Activated T-cell treated with anti-CD3 and anti-CD28 coated beads for 1 hour (primary cell): Measurements from ENCODE around the gene CCDC195.
"Not testable (repeated sequence)": the region's sequence is repeated elsewhere in the genome, so short reads cannot be mapped to it uniquely, and the experiment has no call there.

ENCODE experiments used
- DNase-seq: peaks from one replicate; pipeline ENCODE4 v3.0.0-alpha.2; 2020; ENCODE audit warnings: low read depth

The CCDC195 gene

DNA sequence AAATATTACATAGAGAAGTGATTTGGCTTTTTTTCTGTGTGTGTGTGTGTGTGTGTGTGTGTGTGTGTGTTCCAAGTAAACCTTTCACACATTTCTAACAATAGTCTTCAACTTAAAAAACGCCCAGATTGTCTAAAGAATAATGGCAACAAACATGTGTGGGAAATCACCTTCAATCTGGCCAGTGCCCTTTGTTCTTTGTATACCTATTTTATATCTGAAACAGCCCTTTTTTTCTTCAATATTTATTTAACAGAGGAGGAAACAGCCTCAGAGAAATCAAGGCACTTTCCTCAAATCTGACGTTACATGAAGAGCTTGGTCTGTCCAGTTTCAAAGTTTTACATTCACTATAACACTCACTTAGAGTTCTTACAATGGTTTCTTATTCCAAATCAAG, 25.3 kb downstream of the CCDC195 start:
- DNase-seq, result no peak

DNA sequence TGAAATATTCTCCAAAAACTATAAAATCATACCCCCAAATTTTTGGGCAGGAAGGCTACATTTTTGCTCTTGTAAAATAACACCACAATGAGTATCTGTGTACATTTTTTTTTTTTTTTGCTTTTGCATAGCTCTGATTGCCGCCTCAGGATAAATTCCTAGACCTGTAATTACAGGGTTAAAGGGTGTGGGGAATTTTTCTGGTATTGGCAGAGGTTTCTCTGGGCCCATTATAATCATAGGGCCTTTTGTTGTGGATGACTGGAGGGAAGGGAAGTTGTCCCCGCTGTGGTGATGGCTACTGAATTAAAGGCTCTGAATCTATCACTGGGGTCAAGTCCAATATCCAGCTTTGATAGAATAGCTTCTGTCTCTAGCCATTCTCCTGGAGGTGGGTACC, 26.6 kb downstream of the CCDC195 start:
- DNase-seq, result no peak

GRCh38 chr2:224688997-224689396, 27.2 kb downstream of the CCDC195 start:
- no peak for DNase-seq

DNA sequence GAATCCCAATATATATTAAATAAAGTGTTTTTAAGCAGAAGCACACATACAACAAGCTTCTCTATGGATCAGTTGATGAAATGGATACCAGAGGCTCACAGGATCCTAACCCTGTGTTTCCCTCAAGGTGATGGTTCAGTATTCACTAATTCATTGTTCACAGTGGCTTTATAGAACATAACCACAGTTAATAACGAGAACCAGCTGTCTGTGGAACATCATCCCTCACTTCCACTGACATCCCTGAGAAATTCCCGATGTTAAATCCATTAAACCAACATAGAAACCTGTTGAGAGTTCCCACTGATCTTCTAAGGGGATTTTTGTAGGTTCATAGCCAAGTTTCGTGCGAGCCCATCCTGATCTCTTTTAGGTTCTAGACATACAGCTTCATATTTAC, 29.0 kb downstream of the CCDC195 start:
- DNase-seq, result no peak

GRCh38 chr2:224685121-224685520, 31.0 kb downstream of the CCDC195 start:
- no peak for DNase-seq

DNA sequence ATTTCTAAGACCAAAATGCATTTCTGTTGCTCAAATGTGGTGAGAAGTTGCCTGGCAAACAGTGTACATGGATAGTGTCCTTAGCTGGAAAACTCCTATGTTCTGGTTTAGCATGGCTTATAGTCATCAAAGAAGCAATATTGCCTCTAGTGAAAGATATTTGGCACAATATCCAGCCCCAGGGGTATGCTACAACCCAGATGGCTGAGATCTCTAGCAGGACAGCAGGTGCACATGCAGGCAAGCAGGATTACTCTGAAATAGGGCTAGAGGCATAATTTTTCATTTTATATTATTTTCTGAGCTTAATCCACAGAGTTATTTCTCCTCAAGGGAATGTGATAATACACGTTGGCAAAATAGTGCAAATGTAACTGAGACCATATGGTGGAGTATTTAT, 34.0 kb downstream of the CCDC195 start:
- DNase-seq, result no peak

GRCh38 chr2:224671731-224672130, 44.4 kb downstream of the CCDC195 start:
- DNase-seq, result no peak

DNA sequence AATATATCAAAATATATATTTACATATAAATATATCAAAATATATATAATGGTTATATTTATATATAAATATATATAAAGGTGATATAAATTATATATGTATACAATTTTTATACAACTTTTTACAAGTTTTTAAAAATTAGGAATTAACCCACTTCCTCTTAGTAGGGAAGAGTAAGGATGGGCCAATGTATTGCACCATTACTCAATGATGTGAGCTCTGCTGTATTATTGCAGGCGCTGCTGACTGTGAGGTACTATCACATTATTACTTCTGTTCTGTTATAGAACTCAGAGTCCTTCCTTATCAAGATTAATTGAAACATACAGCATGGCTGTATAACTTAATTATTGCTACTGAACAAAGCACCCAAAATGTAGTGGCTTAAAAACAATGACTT, 46.0 kb downstream of the CCDC195 start:
- no peak for DNase-seq

GRCh38 chr2:224669449-224669848, 46.7 kb downstream of the CCDC195 start:
- no peak for DNase-seq

- no peak for DNase-seq
These were observed 47.8 kb downstream of the CCDC195 start for GRCh38 chr2:224668123-224668909.

GRCh38 chr2:224666951-224667553, 49.1 kb downstream of the CCDC195 start:
- DNase-seq, result no peak

DNA sequence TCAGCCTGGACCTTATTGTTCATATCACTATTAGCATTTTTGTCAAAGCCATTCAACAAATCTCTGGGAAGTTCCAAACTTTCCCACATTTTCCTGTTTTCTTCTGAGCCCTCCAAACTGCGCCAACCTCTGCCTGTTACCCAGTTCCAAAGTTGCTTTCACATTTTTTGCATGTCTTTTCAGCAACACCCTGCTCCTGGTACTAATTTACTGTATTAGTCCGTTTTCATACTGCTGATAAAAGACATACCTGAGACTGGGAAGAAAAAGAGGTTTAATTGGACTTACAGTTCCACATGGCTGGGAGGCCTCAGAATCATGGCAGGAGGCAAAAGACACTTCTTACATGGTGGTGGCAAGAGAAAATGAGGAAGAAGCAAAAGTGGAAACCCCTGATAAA, 52.8 kb downstream of the CCDC195 start:
- not testable (repeated sequence) for DNase-seq

GRCh38 chr2:224661708-224662107, 54.5 kb downstream of the CCDC195 start:
- DNase-seq, result not testable (repeated sequence)

DNA sequence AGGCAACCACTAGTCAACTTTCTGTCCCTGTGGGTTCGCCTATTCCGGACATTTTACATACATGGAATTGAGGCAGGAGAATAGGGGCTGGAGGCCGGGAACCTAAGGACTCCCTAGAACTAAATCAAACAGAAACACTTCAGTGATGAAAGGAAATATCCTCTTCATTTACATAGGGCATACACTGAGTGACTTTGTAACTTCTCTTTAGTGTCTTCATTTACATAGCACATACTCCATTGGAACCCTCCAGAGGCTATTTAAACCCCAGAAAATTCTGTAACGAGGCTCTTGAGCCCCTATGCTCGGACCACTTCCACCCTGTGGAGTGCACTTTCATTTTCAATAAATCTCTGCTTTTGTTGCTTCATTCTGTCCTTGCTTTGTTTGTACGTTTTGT, 56.5 kb downstream of the CCDC195 start:
- no peak for DNase-seq

DNA sequence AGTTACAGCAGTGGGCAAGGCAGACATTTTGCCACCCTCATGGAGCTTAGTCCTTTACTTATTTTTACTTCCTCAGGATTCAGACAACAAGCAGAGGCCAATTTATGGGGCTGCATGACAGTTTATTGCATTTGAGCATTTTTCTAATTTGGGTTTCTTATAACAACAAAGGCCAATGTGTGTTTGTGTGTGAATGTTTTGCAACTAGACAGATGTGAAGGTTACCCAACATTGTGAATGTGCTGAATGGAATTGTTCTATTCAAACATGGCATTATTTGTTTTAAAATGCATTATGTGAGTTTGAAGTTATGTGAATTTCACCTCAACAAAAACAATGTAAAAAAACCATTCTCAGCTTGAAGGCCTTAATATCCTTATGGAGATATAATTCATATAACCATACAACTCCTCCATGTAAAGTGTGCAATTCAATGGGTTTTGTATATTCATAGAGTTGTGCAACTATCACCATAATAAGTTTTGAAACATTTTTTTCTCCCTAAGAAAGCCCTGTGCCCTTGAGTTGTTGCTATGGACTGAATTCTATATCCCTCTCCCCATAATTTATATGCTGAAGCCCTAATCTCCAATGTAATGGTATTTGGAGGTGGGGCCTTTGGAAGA, 57.3 kb downstream of the CCDC195 start:
- DNase-seq, result no peak

- no peak for DNase-seq
These were observed 58.8 kb downstream of the CCDC195 start for GRCh38 chr2:224657349-224657748.

GRCh38 chr2:224655006-224655537, 61.1 kb downstream of the CCDC195 start:
- no peak for DNase-seq
